A549 (cell line): ENCODE data around the gene TNC. TPM values are rescaled to one million over a fixed set of nuclear protein-coding genes. Genes with fewer than 3 reads are reported as not detected.

Source experiments
- ATAC-seq, 2 experiments: fragments of 200-7000 bp in 1 of 2; fragments of >200 bp in 1 of 2; cut with Nextera tagmentation in 1 of 2; cut with Tn5 transposase in 1 of 2; 3 replicates each; pipeline versions ENCODE4 v1.8.0 to v1.9.1; 2018 to 2020; ENCODE audit warnings: mild to moderate bottlenecking in 1 of 2, moderate library complexity in 1 of 2
- CTCF ChIA-PET: fragments of 300-600 bp; sonication (Branson Sonifier 250); formaldehyde crosslinking; extraction: SDS; loops from one replicate; lab custom pipeline; 2021; ENCODE audit warnings: antibody characterized with exemption, inconsistent platforms; lab: Yijun Ruan, JAX
- POLR2A ChIA-PET: fragments of 350-600 bp; formaldehyde crosslinking; extraction: SDS; loops from one replicate; lab custom pipeline; 2021; ENCODE audit warnings: antibody characterized with exemption, inconsistent platforms; lab: Yijun Ruan, JAX
- DNase-seq, 2 experiments: peaks; one replicate each; pipeline versions ENCODE4 v3.0.0 to v3.0.0-alpha.2; 2011 to 2016; ENCODE audit warnings: low read depth in 1 of 2, low spot score in 1 of 2
- FAIRE-seq: peaks from 2 replicates; lab custom pipeline; 2011; peaks lifted over from hg19 to GRCh38; lab: Jason Lieb, UNC
- H3K27ac ChIP-seq, 2 experiments: fragments of >200 bp; sonication (Bioruptor Twin); formaldehyde crosslinking; 3 replicates each; pipeline ENCODE4 v1.5.1; 2016 to 2017
- H3K4me1 ChIP-seq: fragments of >200 bp; sonication (Bioruptor Twin); formaldehyde crosslinking; 3 replicates; pipeline ENCODE4 v1.6.1; 2016
- H3K4me2 ChIP-seq: fragments of >200 bp; sonication (Bioruptor Twin); formaldehyde crosslinking; 3 replicates; pipeline ENCODE4 v1.6.1; 2016
- H3K4me3 ChIP-seq: fragments of >200 bp; sonication (Bioruptor Twin); formaldehyde crosslinking; 3 replicates; pipeline ENCODE4 v1.5.1; 2016
- H3K9me3 ChIP-seq: fragments of >200 bp; sonication (Bioruptor Twin); formaldehyde crosslinking; 3 replicates; pipeline ENCODE4 v1.6.1; 2016
- BHLHE40 ChIP-seq: IDR thresholded peaks from 2 replicates; pipeline ENCODE4 v1.6.1; 2012; ENCODE audit warnings: low read depth, low read length, inconsistent platforms
- CEBPB ChIP-seq, 2 experiments: fragments of >200 bp in 1 of 2; sonication (Bioruptor Twin) in 1 of 2; formaldehyde crosslinking in 1 of 2; IDR thresholded peaks; 2 replicates each; pipeline ENCODE4 v1.6.1; 2012 to 2016
- CHD4 ChIP-seq: fragments of 200-600 bp; sonication (generic); IDR thresholded peaks from 2 replicates; pipeline ENCODE4 v1.6.1; 2016; ENCODE audit warnings: antibody characterized with exemption, mild to moderate bottlenecking, borderline replicate concordance
- EHF ChIP-seq: fragments of 250-450 bp; sonication (Bioruptor Pico); IDR thresholded peaks from 2 replicates; pipeline ENCODE4 v1.5.0; 2020; ENCODE audit warnings: mild to moderate bottlenecking
- FOSB ChIP-seq: fragments of 250-450 bp; sonication (Bioruptor Pico); IDR thresholded peaks from 2 replicates; pipeline ENCODE4 v1.5.0; 2020; ENCODE audit warnings: mild to moderate bottlenecking, moderate library complexity
- HDAC2 ChIP-seq: fragments of 200-600 bp; sonication (generic); IDR thresholded peaks from 2 replicates; pipeline ENCODE4 v1.6.1; 2016
- HOXA7 ChIP-seq: fragments of 250-450 bp; sonication (Bioruptor Pico); IDR thresholded peaks from 2 replicates; pipeline ENCODE4 v1.5.0; 2020; ENCODE audit warnings: mild to moderate bottlenecking, moderate library complexity
- HOXB13 ChIP-seq: fragments of 250-450 bp; sonication (Bioruptor Pico); IDR thresholded peaks from 2 replicates; pipeline ENCODE4 v1.5.0; 2020; ENCODE audit warnings: low read depth, mild to moderate bottlenecking, moderate library complexity
- HOXB5 ChIP-seq: fragments of 250-450 bp; sonication (Bioruptor Pico); IDR thresholded peaks from 2 replicates; pipeline ENCODE4 v1.5.0; 2020; ENCODE audit warnings: mild to moderate bottlenecking, moderate library complexity
- MAZ ChIP-seq: fragments of 150-350 bp; IDR thresholded peaks from 2 replicates; pipeline ENCODE4 v1.6.1; 2014; ENCODE audit warnings: antibody characterized with exemption, low read depth, low read length, borderline replicate concordance
- NFE2L2 ChIP-seq: fragments of 150-350 bp; conservative IDR thresholded peaks from 2 replicates; pipeline ENCODE4 v1.6.1; 2014; ENCODE audit warnings: low read length
- NPAS2 ChIP-seq: fragments of 250-450 bp; sonication (Bioruptor Pico); IDR thresholded peaks from 2 replicates; pipeline ENCODE4 v1.8.0; 2022; ENCODE audit warnings: mild to moderate bottlenecking, moderate library complexity, borderline replicate concordance
- POLR2A ChIP-seq: IDR thresholded peaks from 2 replicates; pipeline ENCODE4 v1.6.1; 2012; ENCODE audit warnings: mild to moderate bottlenecking, low read length
- POLR2AphosphoS2 ChIP-seq: conservative IDR thresholded peaks from 2 replicates; pipeline ENCODE4 v1.6.1; 2012; ENCODE audit warnings: low read length, improper control_type of control experiment, inconsistent platforms
- RAD21 ChIP-seq, 2 experiments: fragments of >200 bp in 1 of 2; sonication (Bioruptor Twin) in 1 of 2; formaldehyde crosslinking in 1 of 2; IDR thresholded peaks in 1 of 2; conservative IDR thresholded peaks in 1 of 2; 2 replicates in 1 of 2; 3 replicates in 1 of 2; pipeline ENCODE4 v1.6.1; 2012 to 2018; ENCODE audit warnings: inconsistent platforms in 1 of 2
- RCOR1 ChIP-seq: fragments of 150-350 bp; IDR thresholded peaks from 2 replicates; pipeline ENCODE4 v1.6.1; 2014; ENCODE audit warnings: antibody characterized with exemption, low read length, low read depth
- RNF2 ChIP-seq: fragments of 200-600 bp; sonication (generic); IDR thresholded peaks from 2 replicates; pipeline ENCODE4 v1.6.1; 2016; ENCODE audit warnings: low read depth, mild to moderate bottlenecking, antibody characterized with exemption, moderate library complexity, borderline replicate concordance
- WGBS: methylation state at CpG from one replicate; pipeline ENCODE4 v1.1.6; 2017; ENCODE audit errors: missing lambda C conversion rate; 5-methylcytosine and 5-hydroxymethylcytosine counted together
- polyA plus RNA-seq, 4 experiments: library from polyadenylated mRNA; depleted of rRNA in 3 of 4; stranded (reverse); fragments of >200 nt; fragmentation: RNase III in 1 of 4; extraction: RNeasy Plus Mini Kit Qiagen cat#74134 plus additional on column Dnase treatment in 1 of 4; gene quantifications; 2 replicates in 3 of 4; 3 replicates in 1 of 4; pipeline ENCODE4 v1.2.3, GENCODE V29; 2011 to 2017
- TF ChIP-seq, protein P1 (sequence below): fragments of >200 bp; sonication (Bioruptor Twin); formaldehyde crosslinking; IDR thresholded peaks from 3 replicates; pipeline ENCODE4 v1.5.1; 2016
- TF ChIP-seq, protein P2 (sequence below): fragments of 200-600 bp; sonication (generic); IDR thresholded peaks from 2 replicates; pipeline ENCODE4 v1.6.1; 2016; ENCODE audit warnings: antibody characterized with exemption, mild to moderate bottlenecking, moderate library complexity
- TF ChIP-seq, protein P3 (sequence below): fragments of 250-450 bp; sonication (Bioruptor Pico); IDR thresholded peaks from 2 replicates; pipeline ENCODE4 v1.5.0; 2021; ENCODE audit warnings: mild to moderate bottlenecking, moderate library complexity, borderline replicate concordance

The TNC gene
- polyA plus RNA-seq, 2 of the 4 experiments (the other 2 are of a cell fraction) = 0.50 to 0.63 TPM

DNA sequence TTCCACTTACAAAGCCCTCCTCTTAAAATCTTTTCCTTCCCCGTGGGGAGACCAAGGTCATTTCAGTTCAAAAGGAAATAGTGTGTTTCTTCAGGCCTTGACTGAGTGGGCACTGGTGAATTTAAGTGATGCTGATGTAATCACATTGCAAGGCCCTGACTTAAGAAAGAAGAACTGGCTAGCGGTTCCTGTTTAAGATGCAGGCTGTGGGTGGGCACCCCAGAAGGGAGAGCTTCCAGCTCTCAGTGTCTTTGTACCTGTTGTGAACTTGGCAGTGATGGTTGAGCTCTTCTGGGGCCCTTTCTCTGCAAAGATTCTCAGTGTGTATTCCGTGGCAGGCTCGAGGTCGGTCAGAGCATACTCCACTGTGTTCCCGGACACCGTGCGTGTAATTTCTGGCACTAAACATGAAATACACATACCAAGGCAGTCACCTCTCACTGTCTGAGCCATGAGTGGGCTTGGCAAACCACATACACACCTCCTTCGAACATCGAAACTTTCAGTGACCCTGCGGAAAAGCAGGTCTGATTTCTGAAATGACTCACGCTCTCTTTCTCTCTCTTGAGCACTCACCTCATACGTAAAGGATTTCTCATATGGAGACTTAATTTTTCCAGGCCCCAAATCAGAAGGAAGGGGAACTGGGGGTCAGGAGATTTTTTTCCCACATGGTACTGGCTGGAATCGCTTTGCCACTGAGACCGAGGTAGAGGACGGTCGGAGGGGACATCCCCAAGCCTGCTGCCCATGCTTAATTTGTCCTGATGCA, 81.9 kb downstream of the TNC start (continued):
- TF ChIP-seq, protein P1, sequence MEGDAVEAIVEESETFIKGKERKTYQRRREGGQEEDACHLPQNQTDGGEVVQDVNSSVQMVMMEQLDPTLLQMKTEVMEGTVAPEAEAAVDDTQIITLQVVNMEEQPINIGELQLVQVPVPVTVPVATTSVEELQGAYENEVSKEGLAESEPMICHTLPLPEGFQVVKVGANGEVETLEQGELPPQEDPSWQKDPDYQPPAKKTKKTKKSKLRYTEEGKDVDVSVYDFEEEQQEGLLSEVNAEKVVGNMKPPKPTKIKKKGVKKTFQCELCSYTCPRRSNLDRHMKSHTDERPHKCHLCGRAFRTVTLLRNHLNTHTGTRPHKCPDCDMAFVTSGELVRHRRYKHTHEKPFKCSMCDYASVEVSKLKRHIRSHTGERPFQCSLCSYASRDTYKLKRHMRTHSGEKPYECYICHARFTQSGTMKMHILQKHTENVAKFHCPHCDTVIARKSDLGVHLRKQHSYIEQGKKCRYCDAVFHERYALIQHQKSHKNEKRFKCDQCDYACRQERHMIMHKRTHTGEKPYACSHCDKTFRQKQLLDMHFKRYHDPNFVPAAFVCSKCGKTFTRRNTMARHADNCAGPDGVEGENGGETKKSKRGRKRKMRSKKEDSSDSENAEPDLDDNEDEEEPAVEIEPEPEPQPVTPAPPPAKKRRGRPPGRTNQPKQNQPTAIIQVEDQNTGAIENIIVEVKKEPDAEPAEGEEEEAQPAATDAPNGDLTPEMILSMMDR = no peak
- TF ChIP-seq NPAS2 (CRISPR knock-in tag) (no peak), HOXA7 (no peak), HOXB5 (CRISPR knock-in tag) (no peak)

DNA sequence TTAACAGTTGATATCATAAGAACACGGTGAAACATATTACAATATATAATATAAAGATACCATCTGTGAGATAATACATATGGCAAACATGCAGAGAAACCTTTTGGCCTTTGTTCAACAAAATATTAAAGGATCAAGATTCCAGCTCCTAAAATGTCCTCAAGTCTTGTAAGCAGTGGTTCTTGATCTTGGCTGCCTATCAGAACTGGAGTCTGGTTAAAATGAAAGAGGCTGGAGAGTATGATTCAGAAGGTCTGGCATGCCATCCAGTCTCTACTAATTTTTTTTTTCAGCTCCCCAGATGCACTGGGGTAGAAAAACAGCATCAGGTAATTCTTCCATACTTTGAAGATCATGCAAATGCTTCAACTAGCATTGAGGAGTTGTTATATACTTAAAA, 83.2 kb downstream of the TNC start:
- no peak for DNase-seq
- no peak for TF ChIP-seq FOSB (CRISPR knock-in tag)
- no peak for TF ChIP-seq HDAC2
- TF ChIP-seq CHD4 = no peak
- no peak for TF ChIP-seq CEBPB (IDR thresholded peaks at IDR 0.05)
- no peak for TF ChIP-seq RCOR1
- no peak for TF ChIP-seq POLR2A
- TF ChIP-seq RAD21 (conservative IDR thresholded peaks at IDR 0.05 in 1 of 2, IDR thresholded peaks at IDR 0.05 in 1 of 2) = no peak
- TF ChIP-seq, protein P2, sequence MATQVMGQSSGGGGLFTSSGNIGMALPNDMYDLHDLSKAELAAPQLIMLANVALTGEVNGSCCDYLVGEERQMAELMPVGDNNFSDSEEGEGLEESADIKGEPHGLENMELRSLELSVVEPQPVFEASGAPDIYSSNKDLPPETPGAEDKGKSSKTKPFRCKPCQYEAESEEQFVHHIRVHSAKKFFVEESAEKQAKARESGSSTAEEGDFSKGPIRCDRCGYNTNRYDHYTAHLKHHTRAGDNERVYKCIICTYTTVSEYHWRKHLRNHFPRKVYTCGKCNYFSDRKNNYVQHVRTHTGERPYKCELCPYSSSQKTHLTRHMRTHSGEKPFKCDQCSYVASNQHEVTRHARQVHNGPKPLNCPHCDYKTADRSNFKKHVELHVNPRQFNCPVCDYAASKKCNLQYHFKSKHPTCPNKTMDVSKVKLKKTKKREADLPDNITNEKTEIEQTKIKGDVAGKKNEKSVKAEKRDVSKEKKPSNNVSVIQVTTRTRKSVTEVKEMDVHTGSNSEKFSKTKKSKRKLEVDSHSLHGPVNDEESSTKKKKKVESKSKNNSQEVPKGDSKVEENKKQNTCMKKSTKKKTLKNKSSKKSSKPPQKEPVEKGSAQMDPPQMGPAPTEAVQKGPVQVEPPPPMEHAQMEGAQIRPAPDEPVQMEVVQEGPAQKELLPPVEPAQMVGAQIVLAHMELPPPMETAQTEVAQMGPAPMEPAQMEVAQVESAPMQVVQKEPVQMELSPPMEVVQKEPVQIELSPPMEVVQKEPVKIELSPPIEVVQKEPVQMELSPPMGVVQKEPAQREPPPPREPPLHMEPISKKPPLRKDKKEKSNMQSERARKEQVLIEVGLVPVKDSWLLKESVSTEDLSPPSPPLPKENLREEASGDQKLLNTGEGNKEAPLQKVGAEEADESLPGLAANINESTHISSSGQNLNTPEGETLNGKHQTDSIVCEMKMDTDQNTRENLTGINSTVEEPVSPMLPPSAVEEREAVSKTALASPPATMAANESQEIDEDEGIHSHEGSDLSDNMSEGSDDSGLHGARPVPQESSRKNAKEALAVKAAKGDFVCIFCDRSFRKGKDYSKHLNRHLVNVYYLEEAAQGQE = no peak
- no peak for TF ChIP-seq MAZ
- TF ChIP-seq, protein P3, sequence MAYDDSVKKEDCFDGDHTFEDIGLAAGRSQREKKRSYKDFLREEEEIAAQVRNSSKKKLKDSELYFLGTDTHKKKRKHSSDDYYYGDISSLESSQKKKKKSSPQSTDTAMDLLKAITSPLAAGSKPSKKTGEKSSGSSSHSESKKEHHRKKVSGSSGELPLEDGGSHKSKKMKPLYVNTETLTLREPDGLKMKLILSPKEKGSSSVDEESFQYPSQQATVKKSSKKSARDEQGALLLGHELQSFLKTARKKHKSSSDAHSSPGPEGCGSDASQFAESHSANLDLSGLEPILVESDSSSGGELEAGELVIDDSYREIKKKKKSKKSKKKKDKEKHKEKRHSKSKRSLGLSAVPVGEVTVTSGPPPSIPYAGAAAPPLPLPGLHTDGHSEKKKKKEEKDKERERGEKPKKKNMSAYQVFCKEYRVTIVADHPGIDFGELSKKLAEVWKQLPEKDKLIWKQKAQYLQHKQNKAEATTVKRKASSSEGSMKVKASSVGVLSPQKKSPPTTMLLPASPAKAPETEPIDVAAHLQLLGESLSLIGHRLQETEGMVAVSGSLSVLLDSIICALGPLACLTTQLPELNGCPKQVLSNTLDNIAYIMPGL = no peak
- no peak for TF ChIP-seq POLR2AphosphoS2
- no peak for TF ChIP-seq EHF (CRISPR knock-in tag)
- no peak for TF ChIP-seq HOXB13
- no peak for TF ChIP-seq RNF2
- TF ChIP-seq NFE2L2 = no peak
- TF ChIP-seq BHLHE40 = no peak
- TF ChIP-seq, all 56 proteins: peak for 0
- Histone ChIP-seq H3K4me3 (no peak overlapping the region), H3K4me1 (0 out of 3 replicates have a peak, but pooled peaks cover 6% of the 10 kb centered on the region), H3K27ac (no peak overlapping the region), H3K9me3 (no peaks in the 10 kb centered on the region), H3K4me2 (no peak overlapping the region)
- ATAC-seq (no peak), FAIRE-seq (no peak)
- ChIA-PET POLR2A (no interaction called here), CTCF (interaction anchor here (0.7 to 1.3 kb wide), 2 partner anchors 271 to 490 kb away, joined by 4 to 6 read pairs; no protein-coding TSS in a partner anchor)
- 33% methylated on average over 1 of the region's 1 CpG for WGBS
